Panc1 (cell line): ENCODE measurements around the gene RGP1. TPM values are rescaled to one million over a fixed set of nuclear protein-coding genes. Genes with fewer than 3 reads are reported as not detected.

Source experiments
- ATAC-seq: fragments of 200-7000 bp; cut with Tn5 transposase; 2 replicates; pipeline ENCODE4 v1.9.1; 2020; ENCODE audit warnings: mild to moderate bottlenecking, moderate library complexity
- BruUV-seq: library from RNA; stranded (reverse); fragments of 400-500 nt; replicated peaks from 2 replicates; lab custom pipeline; 2021; lab: Mats Ljungman, UMichigan
- CTCF ChIA-PET: fragments of 300-600 bp; sonication (Branson Sonifier 250); formaldehyde crosslinking; loops from one replicate; lab custom pipeline; 2022; ENCODE audit warnings: antibody characterized with exemption; lab: Charles Lee
- POLR2A ChIA-PET: fragments of 300-600 bp; sonication (Branson Sonifier 250); formaldehyde crosslinking; loops from one replicate; lab custom pipeline; 2022; ENCODE audit warnings: antibody characterized with exemption; lab: Charles Lee
- DNase-seq: peaks from one replicate; pipeline ENCODE4 v3.0.0-alpha.2; 2010; ENCODE audit warnings: low read depth, low spot score
- H3K27ac ChIP-seq: 2 replicates; pipeline ENCODE4 v1.5.1; 2011; ENCODE audit warnings: mild to moderate bottlenecking, low read length, inconsistent platforms
- H3K27me3 ChIP-seq: fragments of 200-500 bp; sonication (Bioruptor generic); 2 replicates; pipeline ENCODE4 v1.6.0; 2014; ENCODE audit warnings: low read length, inconsistent platforms; ENCODE audit not compliant: control insufficient read depth, insufficient read depth
- H3K36me3 ChIP-seq: fragments of 200-500 bp; sonication (Bioruptor generic); 2 replicates; pipeline ENCODE4 v1.5.1; 2014; ENCODE audit warnings: inconsistent platforms, mild to moderate bottlenecking, low read length, moderate library complexity; ENCODE audit not compliant: control insufficient read depth, insufficient read depth
- H3K4me1 ChIP-seq: 2 replicates; pipeline ENCODE4 v1.5.1; 2011; ENCODE audit warnings: inconsistent platforms, mild to moderate bottlenecking, low read length, moderate library complexity; ENCODE audit not compliant: control insufficient read depth, insufficient read depth
- H3K4me3 ChIP-seq, 2 experiments: 2 replicates each; pipeline ENCODE4 v1.5.1; 2011 to 2012; ENCODE audit warnings: low read depth in 2 of 2, low read length in 2 of 2, mild to moderate bottlenecking in 2 of 2, inconsistent platforms in 1 of 2, moderate library complexity in 1 of 2
- H3K9me3 ChIP-seq: fragments of 200-500 bp; sonication (Bioruptor generic); 2 replicates; pipeline ENCODE4 v1.5.1; 2014; ENCODE audit warnings: low read depth, mild to moderate bottlenecking, inconsistent platforms, low read length, moderate library complexity; ENCODE audit not compliant: control insufficient read depth, insufficient read depth
- POLR2AphosphoS5 ChIP-seq: IDR thresholded peaks from 2 replicates; pipeline ENCODE4 v1.6.1; 2012; ENCODE audit warnings: mild to moderate bottlenecking, low read depth, low read length, moderate library complexity
- REST ChIP-seq, 2 experiments: IDR thresholded peaks; 2 replicates each; pipeline ENCODE4 v1.6.1; 2011 to 2012; ENCODE audit warnings: low read depth in 2 of 2, control low read depth in 1 of 2, low read length in 1 of 2, mild to moderate bottlenecking in 1 of 2, moderate library complexity in 1 of 2; ENCODE audit not compliant: insufficient read depth in 1 of 2
- SIN3A ChIP-seq: IDR thresholded peaks from 2 replicates; pipeline ENCODE4 v1.6.1; 2012; ENCODE audit warnings: low read depth, mild to moderate bottlenecking, low read length, moderate library complexity, borderline replicate concordance; ENCODE audit not compliant: insufficient read depth
- TCF7L2 ChIP-seq: IDR thresholded peaks from 2 replicates; pipeline ENCODE4 v1.6.1; 2011; ENCODE audit warnings: mild to moderate bottlenecking, low read depth, low read length, inconsistent platforms
- in situ Hi-C: cut with HindIII; loops from 2 replicates; pipeline ENCODE4 v1.10.0; 2016; ENCODE audit warnings: low sequenced_read_pairs, low pct_unique_long_range_greater_than_20kb
- intact Hi-C: fragments of 100-400 bp; cut with micrococcal nuclease; formaldehyde crosslinking; loops from one replicate; pipeline ENCODE4 v1.10.0; 2022; ENCODE audit not compliant: unreplicated experiment
- total RNA-seq: library from RNA; stranded (reverse); gene quantifications from one replicate; pipeline ENCODE4 v1.2.1, GENCODE V29; 2021; ENCODE audit not compliant: unreplicated experiment
- TF ChIP-seq, protein P1 (sequence below): fragments of 450-650 bp; IDR thresholded peaks from 2 replicates; pipeline ENCODE4 v1.5.1; 2017; ENCODE audit warnings: mild to moderate bottlenecking

RGP1 gene
- total RNA-seq, 1 experiment from 2014 or later, result 43.3 TPM

- no peak overlapping the region; the same call in 1 of the 2 replicates for H3K27ac ChIP-seq
- H3K27me3 ChIP-seq, result no peaks in the 10 kb centered on the region
- no peaks in the 10 kb centered on the region for H3K36me3 ChIP-seq
- CTCF ChIA-PET, result no interaction called here
- H3K4me3 ChIP-seq, result no peak overlapping the region
- ATAC-seq (no peak), DNase-seq (no peak)
- intact Hi-C loops, result no loop called here
- POLR2A ChIA-PET, result no interaction called here
- H3K9me3 ChIP-seq, result no peaks in the 10 kb centered on the region
- peaks cover 22% of the 10 kb centered on the region for H3K4me1 ChIP-seq
- TF ChIP-seq, protein P1, sequence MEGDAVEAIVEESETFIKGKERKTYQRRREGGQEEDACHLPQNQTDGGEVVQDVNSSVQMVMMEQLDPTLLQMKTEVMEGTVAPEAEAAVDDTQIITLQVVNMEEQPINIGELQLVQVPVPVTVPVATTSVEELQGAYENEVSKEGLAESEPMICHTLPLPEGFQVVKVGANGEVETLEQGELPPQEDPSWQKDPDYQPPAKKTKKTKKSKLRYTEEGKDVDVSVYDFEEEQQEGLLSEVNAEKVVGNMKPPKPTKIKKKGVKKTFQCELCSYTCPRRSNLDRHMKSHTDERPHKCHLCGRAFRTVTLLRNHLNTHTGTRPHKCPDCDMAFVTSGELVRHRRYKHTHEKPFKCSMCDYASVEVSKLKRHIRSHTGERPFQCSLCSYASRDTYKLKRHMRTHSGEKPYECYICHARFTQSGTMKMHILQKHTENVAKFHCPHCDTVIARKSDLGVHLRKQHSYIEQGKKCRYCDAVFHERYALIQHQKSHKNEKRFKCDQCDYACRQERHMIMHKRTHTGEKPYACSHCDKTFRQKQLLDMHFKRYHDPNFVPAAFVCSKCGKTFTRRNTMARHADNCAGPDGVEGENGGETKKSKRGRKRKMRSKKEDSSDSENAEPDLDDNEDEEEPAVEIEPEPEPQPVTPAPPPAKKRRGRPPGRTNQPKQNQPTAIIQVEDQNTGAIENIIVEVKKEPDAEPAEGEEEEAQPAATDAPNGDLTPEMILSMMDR, result no peak
- no peak for TF ChIP-seq POLR2AphosphoS5
- no peak for TF ChIP-seq REST (IDR thresholded peaks at IDR 0.05; ENCODE audit: insufficient read depth in 1 of 2, low read depth in 2 of 2, low read length in 1 of 2)
- no peak for TF ChIP-seq TCF7L2
- no peak for TF ChIP-seq SIN3A
- BruUV-seq, result no TSS peak
- in situ Hi-C loops, result no loop called here
Observed at GRCh38 chr9:35760651-35761050, 11.6 kb downstream of the RGP1 start.

DNA sequence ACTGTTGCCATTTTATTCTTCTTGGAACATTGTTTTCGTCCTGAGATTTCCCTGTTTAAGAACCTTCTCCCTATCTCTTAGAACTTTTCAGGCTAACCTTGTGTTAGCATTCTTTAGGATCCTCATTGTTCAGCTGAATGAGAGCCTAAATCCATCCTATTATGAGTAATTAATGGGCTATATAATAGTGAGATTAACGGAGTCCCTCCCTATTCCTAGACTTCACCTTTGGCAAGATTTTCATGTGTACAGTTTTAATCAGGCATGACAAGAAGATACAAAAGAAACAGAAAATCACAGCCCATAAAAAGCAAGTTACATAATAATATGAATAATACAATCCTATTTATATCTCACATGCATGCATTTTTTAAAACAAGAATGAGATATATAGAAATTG lies 14.1 kb downstream of the RGP1 start:
- Histone ChIP-seq H3K36me3 (no peaks in the 10 kb centered on the region), H3K27ac (no peak overlapping the region), H3K4me3 (no peak overlapping the region), H3K4me1 (peaks cover 18% of the 10 kb centered on the region), H3K27me3 (no peaks in the 10 kb centered on the region), H3K9me3 (no peaks in the 10 kb centered on the region)
- in situ Hi-C loops, result no loop called here
- DNase-seq, result no peak
- no peak for TF ChIP-seq SIN3A
- TF ChIP-seq REST (IDR thresholded peaks at IDR 0.05; ENCODE audit: insufficient read depth in 1 of 2, low read depth in 2 of 2, low read length in 1 of 2), result no peak
- no peak for TF ChIP-seq POLR2AphosphoS5
- TF ChIP-seq, protein P1, result no peak
- no peak for TF ChIP-seq TCF7L2
- BruUV-seq, result no TSS peak
- ATAC-seq, result no peak
- POLR2A ChIA-PET, result interaction anchor here (0.6 to 0.7 kb wide), 2 partner anchors 31 to 178 kb away, joined by 5 to 7 read pairs; partner anchors contain the start of gene CREB3
- intact Hi-C loops, result no loop called here
- CTCF ChIA-PET, result no interaction called here
